Epithelial cell of proximal tubule (primary cell): ENCODE results near the gene ACOT13. TPM values are rescaled to one million over a fixed set of nuclear protein-coding genes. Genes with fewer than 3 reads are reported as not detected.
"Not testable (repeated sequence)": the region's sequence is repeated elsewhere in the genome, so short reads cannot be mapped to it uniquely, and the experiment has no call there.

Experiments
- DNase-seq: peaks from one replicate; pipeline ENCODE4 v3.0.0-alpha.2; 2011; ENCODE audit warnings: low read depth
- H3K4me3 ChIP-seq: 2 replicates; pipeline ENCODE4 v1.5.1; 2011; ENCODE audit warnings: low read depth, mild to moderate bottlenecking, low read length
- total RNA-seq: library from RNA; depleted of rRNA; stranded (reverse); fragments of >200 nt; gene quantifications from 2 replicates; pipeline ENCODE4 v1.2.3, GENCODE V29; 2015
- TF ChIP-seq, protein P1 (sequence below): conservative IDR thresholded peaks from 2 replicates; pipeline ENCODE4 v1.5.1; 2012; ENCODE audit warnings: low read depth, mild to moderate bottlenecking, low read length

Gene ACOT13
- total RNA-seq, 1 donor from 2014 or later = 8.5 TPM

DNA sequence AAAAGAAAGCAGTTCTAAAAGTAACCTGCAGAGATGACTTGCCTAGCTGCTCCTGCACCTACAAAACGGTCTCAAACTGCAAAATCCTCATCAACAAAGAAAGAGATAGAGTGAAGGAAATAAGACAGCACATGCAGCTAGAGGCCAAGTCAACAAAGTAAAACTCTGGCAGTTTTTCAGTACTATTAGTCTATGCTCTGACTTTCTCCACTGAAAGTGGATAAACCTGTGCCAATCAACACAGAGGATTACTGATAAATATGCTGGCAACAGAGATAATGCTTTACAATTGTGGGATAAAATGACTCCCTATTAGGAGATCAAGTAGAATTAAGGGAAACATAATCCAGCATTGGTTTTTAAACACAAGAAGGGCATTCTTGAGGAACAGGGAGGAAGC is 34.3 kb upstream of the ACOT13 start:
- no peak for DNase-seq
- TF ChIP-seq, protein P1, sequence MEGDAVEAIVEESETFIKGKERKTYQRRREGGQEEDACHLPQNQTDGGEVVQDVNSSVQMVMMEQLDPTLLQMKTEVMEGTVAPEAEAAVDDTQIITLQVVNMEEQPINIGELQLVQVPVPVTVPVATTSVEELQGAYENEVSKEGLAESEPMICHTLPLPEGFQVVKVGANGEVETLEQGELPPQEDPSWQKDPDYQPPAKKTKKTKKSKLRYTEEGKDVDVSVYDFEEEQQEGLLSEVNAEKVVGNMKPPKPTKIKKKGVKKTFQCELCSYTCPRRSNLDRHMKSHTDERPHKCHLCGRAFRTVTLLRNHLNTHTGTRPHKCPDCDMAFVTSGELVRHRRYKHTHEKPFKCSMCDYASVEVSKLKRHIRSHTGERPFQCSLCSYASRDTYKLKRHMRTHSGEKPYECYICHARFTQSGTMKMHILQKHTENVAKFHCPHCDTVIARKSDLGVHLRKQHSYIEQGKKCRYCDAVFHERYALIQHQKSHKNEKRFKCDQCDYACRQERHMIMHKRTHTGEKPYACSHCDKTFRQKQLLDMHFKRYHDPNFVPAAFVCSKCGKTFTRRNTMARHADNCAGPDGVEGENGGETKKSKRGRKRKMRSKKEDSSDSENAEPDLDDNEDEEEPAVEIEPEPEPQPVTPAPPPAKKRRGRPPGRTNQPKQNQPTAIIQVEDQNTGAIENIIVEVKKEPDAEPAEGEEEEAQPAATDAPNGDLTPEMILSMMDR = no peak
- no peak overlapping the region for H3K4me3 ChIP-seq

DNA sequence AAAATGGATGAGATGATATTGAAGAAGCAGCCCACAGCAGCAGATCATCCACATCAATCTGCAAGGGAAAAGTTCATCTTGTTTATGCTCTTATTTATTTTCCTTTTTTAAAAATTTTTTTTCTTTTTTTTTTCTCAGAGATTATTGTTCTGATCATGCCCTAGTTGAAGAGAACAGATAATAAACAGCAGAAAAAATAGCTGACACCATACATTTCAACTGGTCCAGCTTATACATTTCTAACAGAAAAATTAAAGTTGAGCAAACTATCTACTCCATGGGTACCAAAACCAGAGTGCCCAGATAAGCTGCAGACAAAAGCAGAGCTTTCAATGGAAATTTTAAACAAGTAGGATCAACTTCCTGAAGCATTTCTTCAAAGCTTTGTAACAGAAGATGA is 30.2 kb upstream of the ACOT13 start:
- no peak for DNase-seq
- H3K4me3 ChIP-seq = no peak overlapping the region
- TF ChIP-seq, protein P1 = no peak

DNA sequence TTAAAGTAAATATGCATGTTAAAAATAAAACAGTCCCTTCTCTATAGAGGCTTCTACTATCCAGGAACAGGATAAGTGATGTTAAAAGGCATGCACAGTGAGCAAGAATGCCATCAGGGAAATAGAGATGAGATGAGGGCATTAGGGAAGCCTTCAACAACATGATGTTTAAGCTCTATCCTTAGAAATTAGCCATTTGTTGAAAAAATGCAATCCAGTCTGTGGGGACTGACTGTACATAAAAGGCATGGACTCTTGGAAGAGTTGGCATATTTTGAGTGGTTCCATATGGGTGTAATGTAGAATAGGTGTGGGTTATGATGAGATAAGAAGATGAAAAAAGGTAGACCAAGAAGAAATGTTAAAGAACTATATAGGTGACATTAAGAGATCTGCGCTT is 26.7 kb upstream of the ACOT13 start:
- no peak for DNase-seq
- TF ChIP-seq, protein P1 = no peak
- no peak overlapping the region for H3K4me3 ChIP-seq

DNA sequence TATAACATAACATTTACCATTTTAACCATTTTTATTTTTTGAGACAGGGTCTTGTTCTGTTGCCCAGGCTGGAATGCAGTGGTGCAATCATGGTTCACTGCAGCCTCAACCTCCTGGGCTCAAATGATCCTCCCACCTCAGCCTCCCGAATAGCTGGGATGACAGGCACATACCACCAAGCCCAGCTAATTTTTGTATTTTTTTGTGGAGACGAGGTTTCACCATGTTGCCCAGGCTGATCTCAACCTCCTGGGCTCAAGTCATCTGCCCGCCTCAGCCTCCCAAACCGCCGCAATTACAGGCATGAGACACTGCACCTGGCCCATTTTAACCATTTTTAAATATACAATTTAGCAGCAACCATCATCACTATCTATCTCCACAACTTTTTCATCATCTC is 26.2 kb upstream of the ACOT13 start:
- not testable (repeated sequence) for DNase-seq, H3K4me3 ChIP-seq

DNA sequence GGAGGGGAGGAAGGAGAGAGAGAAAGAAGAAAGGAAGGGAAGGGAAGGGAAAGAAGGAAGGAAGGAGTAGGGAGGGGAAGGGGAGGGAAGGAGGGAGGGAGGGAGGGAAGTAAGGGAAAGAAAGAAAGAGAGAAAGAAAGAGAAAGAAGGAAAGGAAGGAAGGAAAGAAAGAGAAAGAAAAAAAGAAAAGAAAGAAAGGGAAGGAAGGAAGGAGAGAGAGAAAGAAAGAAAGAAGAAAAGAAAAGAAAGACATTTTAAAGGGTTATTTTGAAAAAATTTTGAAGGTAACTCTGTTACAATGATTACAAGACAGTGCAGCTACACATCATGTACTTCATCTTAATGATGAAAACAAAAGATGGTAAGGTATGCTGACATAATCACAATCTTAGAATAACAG is 24.8 kb upstream of the ACOT13 start:
- DNase-seq = no peak
- TF ChIP-seq, protein P1 = no peak
- H3K4me3 ChIP-seq = no peak overlapping the region

DNA sequence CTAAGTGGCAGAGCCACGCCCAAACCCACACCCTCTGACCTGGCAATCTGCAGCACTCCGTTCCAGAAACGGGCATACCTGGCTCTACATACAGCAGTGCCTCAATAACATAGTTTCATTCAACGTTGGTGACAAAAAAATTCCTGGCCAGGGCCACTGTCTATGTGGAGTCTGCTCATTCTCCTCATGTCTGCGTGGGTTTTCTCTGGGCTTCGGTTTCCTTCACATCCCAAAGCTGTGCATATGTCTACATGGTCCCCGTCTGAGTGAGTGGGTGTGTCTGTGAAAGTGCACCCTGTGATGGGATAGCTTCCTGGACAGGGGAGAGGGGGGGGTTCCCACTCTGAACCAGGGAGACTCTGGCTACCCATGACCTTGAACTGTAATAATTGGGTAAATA is 23.0 kb upstream of the ACOT13 start:
- H3K4me3 ChIP-seq = no peak overlapping the region
- no peak for DNase-seq

DNA sequence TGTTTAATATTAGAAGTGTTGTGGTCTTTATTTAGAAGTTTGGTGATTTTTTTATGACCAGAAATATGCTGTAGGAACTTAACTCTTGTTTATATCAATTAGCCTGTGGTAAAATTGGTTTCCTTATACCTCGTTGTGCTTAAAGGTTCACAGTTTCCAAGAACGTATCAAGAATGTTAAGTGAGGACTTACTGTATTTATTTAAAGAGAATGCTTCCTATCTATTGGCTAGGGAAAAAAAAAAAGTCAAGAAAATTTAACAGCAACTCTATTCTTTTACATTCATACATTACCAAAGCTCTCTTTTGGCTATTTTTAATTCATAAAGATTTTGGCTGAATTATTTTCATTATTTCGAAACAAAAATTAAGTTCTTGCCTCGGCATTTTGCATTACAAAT is 22.5 kb upstream of the ACOT13 start:
- DNase-seq = no peak
- H3K4me3 ChIP-seq = no peak overlapping the region
- TF ChIP-seq, protein P1 = no peak

More for the DNA sequence above, 23.0 kb upstream of the ACOT13 start:
- TF ChIP-seq, protein P1 = no peak

DNA sequence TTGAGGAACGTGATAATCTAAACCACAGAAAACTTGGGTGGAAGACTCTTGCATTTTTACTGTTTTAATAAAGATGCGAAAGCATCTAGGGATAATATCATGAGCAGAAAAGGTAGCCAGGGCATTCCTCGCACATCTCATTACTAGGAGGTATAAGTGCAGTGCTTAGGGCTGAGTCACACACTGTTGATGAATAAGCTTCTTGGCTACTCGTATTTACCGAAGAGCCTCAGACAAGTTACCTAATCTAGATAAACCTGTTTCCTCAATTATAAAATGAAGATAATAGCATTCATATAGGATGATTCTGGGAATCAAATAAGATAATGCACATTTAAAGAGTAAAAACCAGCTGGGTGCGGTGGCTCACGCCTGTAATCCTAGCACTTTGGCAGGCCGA is 20.1 kb upstream of the ACOT13 start:
- DNase-seq = no peak
- TF ChIP-seq, protein P1 = no peak
- H3K4me3 ChIP-seq = no peak overlapping the region
